ENCODE results near the gene NCAPD3.

The NCAPD3 gene

DNA sequence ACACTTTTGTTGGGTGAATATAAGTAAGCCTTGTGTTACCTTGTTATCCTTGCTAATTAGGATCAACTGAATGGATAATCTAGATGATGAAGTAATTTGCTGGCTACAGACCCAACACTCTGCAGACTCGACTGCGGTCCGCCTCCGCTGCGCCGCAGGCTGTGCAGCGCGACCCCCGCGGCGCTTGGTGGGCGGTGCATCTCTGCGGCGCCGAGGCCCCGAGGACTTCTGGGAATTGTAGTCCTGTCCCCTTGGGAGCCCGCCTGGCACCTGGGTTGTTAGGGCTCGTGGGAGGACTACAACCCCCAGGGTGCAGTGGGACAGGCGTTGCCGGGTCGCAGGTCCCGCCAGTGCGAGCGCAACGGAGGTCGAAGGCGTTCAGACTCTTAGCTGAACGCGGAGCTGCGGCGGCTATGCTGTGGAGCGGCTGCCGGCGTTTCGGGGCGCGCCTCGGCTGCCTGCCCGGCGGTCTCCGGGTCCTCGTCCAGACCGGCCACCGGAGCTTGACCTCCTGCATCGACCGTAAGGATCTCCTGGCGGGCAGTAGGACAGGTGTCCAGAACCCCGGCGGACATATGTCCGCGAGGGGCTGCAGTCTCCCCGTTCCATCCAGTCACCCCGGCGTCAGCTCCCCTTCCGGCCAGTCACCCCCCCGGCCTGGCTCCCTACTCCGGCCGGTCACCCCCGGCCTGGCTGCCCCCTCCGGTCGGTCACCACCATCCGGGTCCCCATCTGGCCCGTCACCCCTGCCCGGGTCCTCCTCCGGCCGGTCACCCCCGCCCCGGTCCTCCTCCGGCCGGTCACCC, 29.6 kb upstream of the NCAPD3 start, which contains the start of the genes ACAD8 and THYN1:
ACAD8 (plus strand) TSS at position 381 of the 806 bp plus-strand sequence; CDS start at position 414, 33 bp downstream.
THYN1 (minus strand) TSS at position 165 of the 806 bp plus-strand sequence. CDS start 470 bp downstream, outside the sequence.
- DNase-seq (ENCODE audit: low read depth in 2 of 2): peak; percentile 87 to 93

DNA sequence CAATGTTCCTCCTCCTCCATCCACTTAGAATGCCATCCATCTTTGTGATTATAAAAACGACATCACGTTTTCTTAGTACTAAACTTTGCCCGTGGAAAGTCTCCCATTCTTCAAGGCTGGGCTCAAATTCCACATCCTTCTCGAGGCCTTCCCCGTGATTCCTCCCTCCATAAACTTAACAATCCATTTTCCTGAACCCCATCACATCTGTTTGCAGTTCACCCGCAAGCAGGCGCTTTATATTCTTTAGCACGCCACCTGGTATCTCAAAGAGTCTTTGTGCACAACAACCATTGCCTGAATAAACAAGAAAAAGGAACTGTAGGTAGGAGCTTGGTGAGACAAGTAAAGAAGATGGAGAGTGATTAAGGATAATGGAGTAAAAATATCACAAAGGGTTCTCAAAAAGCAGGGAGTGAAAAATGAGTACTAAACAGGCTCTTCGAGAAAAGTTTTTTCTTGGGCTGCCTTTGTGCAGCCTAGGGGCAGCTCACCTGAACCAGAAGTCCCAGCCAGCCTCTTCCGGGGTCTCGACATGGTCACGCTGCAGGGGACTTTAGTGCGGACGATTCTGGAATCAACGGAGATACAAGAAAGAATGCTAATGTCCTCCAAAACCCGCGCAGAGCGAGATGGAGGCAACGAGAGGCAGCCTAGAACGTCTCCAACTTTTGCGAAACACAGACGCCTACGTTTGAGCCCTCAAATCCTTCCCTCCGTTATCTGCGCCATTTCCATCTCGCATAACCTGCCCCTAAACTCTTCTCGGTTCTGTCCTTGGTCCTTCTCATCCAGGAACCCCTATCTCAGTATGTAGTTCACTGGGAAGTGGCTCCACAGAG, 28.8 kb upstream of the NCAPD3 start:
- no peak for DNase-seq (ENCODE audit: low read depth in 2 of 2)

DNA sequence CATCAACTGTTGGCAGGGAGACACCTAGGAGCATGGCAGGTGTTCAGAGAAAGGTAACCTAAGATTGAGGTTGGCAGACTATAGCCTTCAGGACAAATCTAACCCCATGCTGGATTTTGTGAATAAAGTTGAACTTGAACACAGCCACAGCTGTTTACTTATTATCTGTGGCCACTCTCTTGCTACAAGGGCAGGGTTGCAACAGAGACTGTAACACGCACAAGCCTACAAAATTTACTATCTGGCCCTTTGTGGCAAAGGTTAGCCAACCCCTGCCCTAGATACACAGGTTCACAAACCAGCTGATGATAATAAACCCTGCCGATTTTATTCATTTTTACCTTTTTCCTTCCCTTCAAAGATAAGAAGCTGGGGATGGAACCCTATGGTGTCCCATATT, 26.9 kb upstream of the NCAPD3 start:
- DNase-seq (ENCODE audit: low read depth in 2 of 2): no peak

DNA sequence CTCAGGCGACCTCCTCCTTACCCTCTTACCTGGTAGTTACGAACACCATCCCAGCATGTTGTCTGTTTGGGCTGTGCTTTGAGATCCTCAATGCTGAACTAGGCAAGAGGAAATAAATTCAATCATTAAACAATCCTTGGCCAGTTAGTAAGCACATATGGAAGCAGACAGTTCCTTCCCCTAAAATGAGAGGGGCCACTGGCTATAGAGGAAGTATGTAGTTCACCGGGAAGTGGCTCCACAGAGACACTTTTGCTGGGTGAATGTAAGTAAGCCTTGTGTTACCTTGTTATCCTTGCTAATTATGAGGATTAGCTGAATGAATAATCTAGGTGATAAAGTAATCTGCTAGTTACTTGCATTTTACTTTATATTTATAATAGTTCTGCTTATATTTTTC, 26.5 kb upstream of the NCAPD3 start:
- no peak for DNase-seq (ENCODE audit: low read depth in 2 of 2)

DNA sequence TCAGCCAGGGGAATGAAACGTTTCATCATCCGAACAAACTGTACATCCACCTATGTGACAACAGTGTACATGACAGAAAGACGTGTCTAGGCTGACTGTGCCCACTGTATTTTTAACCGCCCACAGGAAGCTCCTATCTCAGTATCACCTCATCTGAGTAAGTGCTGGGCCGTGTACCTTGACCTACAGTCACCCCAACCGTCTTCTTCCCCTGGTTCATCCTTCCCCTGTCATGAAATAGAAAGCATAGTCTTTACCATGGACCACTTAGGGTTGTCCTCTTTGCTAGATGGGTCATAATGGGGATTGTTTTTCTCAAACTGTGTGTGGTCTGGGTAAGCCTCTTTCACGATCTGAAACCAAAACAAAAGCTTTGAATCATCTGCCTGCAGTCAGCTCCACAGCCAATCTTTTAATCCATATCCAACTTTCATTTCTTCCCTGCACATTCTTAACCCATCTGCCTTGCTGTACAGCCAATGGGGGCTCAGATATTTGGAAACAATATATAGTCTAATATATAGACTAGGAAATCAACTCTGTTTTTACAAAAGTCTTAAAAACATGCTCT, 25.2 kb upstream of the NCAPD3 start:
- no peak for DNase-seq (ENCODE audit: low read depth in 2 of 2)

DNA sequence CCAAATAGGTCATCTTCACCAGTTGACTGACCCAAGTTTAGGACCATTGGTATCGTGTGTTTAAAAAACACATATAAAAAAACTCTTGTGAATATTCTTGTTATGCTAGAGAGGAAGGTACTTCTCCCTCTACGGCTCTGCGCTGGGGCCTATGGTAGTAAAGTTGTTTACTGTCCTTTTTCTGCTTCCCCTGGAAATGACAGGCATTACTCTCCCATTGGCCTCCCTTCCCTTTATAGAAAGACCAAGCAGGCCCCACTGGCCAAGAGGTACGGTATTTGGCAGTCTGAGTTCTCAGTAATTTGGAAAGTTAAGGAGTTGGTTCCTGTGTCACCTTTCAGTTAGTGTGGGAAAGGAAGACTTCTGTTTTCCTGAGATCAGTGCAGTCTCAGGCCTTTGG, 22.9 kb upstream of the NCAPD3 start:
- no peak for DNase-seq (ENCODE audit: low read depth in 2 of 2)

DNA sequence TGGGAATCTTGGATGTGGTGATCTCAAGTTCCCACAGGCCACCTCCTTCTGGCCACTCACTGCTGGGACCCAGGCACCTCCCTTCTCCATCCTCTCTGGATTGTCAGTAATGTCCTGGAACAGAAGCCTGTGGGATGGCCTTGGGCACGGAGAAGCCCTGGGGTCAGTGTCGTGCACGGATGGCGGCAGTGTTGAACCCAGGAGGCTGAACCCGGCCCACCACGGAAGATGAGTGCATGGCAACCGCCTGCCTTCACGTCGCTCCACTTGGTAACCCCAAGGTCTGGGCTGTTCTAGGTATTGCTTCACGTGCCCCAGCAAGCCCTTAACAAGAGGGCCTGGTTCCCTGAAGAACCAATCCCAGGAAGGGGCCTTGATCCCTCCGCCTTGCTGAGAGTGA, 22.3 kb upstream of the NCAPD3 start:
- no peak for DNase-seq (ENCODE audit: low read depth in 2 of 2)

GRCh38 chr11:134245434-134245833, 21.7 kb upstream of the NCAPD3 start:
- DNase-seq (ENCODE audit: low read depth in 2 of 2): no peak

DNA sequence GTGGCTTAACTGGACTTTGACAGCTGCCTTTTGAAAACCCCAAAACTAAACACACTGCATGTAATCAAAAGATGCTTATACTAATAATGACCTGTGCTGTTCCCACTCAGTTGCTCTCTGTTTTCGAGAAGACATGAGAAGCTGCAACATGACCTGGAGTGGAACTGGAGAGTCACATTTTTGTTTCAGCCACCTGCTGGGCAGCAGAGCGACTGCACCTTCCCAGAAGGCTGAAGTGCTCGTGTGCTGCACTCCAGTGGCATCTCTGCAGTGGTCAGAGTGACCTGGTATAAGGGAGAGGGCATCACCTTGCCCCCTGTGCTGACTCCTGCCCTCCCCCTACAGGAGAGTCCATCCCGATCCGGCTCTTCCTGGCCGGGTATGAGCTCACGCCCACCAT, 20.8 kb upstream of the NCAPD3 start:
- DNase-seq (ENCODE audit: low read depth in 2 of 2): no peak

DNA sequence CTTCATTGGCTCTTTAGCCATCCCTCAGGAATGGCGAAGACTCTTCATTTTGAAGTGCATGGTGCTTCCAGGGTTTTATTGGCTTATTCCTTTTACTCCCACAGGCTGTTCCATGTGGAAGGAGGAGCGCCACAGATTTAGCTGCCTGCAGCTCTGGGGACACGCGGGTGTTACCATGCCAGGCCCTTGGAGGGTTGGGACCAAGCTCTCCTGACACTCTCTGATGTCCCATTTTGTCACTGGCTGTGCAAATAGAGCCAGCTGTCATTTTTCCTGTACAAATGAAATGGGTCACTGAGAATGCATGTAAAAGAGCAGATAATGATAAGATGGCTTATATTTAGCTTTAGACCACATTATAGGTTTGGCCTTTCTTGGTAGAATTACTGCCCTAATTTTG, 20.1 kb upstream of the NCAPD3 start:
- no peak for DNase-seq (ENCODE audit: low read depth in 2 of 2)

DNA sequence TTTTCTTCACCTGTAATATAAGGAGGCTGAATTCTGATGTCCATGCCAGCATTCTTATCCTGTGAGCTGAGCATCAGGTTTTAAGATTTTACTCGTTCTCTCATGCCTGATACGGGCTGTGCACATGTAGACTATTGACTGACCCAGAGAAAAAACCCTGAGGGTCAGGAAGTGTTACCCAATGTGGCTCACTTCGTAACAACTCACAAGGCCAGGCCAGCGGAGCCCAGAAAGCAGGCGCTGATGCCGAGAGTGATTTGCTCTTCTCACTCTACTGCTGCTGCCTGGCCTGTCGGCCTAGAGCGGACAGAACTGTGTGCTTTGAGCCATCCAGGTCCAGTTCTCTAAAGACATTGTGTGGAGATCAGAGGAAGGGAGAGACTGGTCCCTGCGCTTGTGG, 18.6 kb upstream of the NCAPD3 start:
- DNase-seq (ENCODE audit: low read depth in 2 of 2): no peak

- DNase-seq (ENCODE audit: low read depth in 2 of 2): no peak
These were observed 16.8 kb upstream of the NCAPD3 start for GRCh38 chr11:134240592-134240991.

DNA sequence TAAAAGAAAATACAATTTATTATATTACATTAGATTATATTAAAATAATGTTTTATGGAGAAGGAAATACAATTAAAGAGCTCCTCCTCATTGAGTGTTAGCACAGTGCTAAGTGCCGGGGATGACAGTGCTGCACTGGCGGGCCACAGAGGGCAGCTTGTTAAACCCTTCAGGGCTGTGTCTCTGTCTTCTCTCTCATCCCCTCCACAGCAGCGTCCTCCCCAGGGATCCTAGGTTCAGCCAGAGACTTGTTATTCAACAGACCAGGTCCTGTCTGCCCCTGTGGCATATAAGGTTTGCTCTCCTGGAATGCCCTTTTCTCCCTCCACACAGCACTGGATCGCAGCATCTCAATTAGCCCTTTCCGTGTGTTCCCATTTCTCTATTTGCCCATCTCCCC, 15.2 kb upstream of the NCAPD3 start:
- DNase-seq (ENCODE audit: low read depth in 2 of 2): no peak

DNA sequence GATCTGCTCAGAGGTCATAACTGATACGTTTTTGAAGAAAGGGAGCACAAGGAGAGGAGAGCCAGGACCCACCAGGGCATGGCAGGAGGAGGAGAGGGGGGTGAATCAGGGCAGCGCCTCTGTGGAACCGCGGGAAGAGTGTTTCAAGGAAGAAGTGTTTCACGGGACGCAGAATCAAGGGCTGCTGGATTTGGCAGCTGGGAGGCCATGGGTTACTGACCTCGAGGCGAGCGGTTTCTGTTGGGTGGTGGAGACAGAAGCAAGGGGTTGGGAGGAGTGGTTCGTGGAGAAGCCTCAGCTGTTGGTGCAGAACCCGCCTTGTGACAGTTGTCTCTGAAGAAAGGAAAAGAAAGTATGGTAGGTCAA, 13.8 kb upstream of the NCAPD3 start:
- no peak for DNase-seq (ENCODE audit: low read depth in 2 of 2)

DNA sequence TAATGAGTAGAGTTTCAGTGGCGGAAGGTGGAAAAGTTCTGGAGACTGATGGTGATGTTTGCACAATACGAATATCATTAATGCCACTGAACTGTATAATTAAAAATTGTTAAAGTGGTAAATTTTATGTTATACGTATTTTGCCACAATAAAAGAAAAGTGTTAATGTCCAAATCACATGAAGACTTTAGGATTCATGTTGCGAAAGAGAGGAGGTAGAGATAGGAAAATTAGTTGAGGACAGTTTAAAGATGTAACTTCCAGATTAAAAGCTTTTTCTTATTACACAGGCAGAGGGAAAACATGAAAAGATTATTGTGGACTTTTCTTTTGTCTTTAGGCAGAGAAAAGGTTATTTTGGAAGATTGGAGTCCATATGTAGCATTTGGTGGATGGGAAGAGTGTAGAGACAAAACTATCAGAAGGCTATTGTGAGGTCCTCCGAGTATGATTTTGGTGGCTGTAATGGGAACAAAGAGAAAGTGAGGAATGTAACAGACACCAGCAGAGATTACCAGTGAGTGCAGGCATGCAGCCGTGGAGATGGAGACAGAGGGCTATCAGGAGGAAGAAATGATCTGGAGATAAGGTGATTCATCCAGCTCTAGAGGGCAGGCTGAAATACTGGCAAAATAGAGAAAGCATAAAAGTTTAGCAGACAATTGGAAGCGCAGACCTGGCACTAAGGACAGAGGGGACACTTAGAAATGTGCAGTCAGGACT, 13.2 kb upstream of the NCAPD3 start:
- DNase-seq (ENCODE audit: low read depth in 2 of 2): no peak

GRCh38 chr11:134235399-134235798, 11.6 kb upstream of the NCAPD3 start:
- DNase-seq (ENCODE audit: low read depth in 2 of 2): no peak

DNA sequence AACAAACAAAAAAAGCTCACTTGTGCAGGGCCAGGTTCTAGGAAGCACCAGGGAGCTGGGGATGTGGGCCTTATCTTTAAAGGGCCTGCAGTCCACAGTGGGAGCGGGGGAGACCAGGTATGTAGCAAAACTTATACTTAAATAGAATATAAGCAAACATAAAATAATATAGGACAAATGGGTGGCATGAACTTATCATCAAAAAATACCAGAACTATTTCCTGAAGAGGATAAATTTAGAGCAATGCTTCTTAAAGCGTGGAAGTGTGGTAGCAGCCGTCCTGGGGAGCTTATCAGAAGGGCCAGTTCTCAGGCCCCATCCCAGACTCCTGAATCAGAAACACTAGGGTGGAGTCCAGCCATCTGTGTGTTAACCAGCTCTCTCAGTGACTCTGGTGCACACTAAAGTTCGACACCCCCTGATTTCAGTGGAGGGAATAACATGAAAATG, 10.0 kb upstream of the NCAPD3 start:
- no peak for DNase-seq (ENCODE audit: low read depth in 2 of 2)

- DNase-seq (ENCODE audit: low read depth in 2 of 2): no peak
These were observed 8.3 kb upstream of the NCAPD3 start for GRCh38 chr11:134231958-134232659.

DNA sequence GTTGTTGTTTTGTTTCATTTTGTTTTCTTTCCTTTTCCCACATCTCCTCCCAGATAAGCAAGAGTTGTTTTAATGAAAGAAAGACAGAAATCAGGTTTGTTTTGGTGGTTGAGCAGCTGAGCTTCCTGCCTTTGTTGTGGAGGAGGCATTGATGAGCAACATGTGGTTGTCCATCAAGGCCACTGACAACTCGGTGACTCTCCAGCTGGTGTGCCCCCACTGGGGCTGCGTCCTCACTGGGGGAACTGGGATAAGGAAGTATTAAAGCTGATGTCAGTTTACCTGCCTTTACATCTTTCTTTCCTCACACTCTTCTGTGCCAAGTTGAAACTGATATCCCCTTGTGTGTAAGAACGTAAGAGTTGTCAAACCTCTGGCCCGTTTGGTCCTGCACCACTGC, 6.6 kb upstream of the NCAPD3 start:
- DNase-seq (ENCODE audit: low read depth in 2 of 2): no peak

DNA sequence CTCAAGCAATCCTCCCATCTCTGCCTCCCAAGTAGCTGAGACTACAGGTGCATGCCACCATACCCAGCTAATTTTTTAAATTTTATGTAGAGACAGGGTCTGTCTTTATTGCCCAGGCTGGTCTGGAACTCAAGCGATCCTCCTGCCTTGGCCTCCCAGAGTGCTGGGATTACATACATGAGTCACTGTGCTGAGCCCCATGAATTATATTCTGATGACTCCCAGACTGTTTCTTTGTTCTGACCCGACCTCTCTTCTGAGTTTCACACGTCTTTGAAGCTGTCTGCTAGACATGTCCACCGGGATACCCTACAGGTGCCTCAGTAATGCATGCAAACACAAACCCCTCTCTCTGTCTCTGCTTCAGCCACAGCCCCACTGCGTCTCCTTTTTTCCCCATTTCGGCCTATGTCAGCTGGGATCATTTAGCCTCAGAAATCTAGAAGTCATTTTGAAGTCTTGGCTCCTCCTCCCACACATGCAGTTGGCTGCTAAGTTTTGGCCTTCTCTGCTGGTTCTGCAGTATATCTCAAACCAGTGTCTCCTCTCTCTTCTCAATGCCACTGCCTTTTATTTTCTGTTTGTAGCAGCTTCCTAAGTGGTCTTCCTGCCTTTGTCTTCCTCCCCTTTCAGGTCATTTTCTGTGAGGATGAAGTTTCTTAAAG, 5.5 kb upstream of the NCAPD3 start:
- DNase-seq (ENCODE audit: low read depth in 2 of 2): no peak

- no peak for DNase-seq (ENCODE audit: low read depth in 2 of 2)
These were observed 4.9 kb upstream of the NCAPD3 start for GRCh38 chr11:134228625-134229024.

All from stimulated activated CD8-positive, alpha-beta memory T cell treated with anti-CD3 and anti-CD28 coated beads, Interleukin-2, amount 100 ng/mL, for 1 hour (primary cell).